ENCODE measurements around the gene HPGDS. TPM values are rescaled to one million over a fixed set of nuclear protein-coding genes. Genes with fewer than 3 reads are reported as not detected.

The HPGDS gene
- total and polyA plus RNA-seq, 2 experiments from 2014 or later = not detected

DNA sequence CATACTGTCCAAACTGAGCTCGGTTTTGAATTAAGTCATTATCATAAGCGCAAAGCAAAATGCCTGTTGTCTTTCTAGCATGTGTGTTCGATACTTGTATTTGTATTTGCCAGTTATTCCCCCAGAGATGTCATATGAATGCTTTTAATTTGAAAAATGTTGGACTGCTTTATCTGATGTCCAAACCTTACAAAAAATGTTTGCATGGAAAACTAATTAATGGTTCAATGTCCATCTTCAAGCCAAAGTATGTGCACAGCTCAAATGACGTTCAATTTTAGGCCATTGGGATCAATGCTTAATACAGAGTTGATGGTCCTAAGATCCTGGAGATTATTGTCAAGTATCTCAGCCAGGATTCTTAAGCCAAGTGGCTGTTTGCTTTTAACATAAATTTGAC lies 17.2 kb upstream of the HPGDS start (continued):
- TF ChIP-seq, protein P1, sequence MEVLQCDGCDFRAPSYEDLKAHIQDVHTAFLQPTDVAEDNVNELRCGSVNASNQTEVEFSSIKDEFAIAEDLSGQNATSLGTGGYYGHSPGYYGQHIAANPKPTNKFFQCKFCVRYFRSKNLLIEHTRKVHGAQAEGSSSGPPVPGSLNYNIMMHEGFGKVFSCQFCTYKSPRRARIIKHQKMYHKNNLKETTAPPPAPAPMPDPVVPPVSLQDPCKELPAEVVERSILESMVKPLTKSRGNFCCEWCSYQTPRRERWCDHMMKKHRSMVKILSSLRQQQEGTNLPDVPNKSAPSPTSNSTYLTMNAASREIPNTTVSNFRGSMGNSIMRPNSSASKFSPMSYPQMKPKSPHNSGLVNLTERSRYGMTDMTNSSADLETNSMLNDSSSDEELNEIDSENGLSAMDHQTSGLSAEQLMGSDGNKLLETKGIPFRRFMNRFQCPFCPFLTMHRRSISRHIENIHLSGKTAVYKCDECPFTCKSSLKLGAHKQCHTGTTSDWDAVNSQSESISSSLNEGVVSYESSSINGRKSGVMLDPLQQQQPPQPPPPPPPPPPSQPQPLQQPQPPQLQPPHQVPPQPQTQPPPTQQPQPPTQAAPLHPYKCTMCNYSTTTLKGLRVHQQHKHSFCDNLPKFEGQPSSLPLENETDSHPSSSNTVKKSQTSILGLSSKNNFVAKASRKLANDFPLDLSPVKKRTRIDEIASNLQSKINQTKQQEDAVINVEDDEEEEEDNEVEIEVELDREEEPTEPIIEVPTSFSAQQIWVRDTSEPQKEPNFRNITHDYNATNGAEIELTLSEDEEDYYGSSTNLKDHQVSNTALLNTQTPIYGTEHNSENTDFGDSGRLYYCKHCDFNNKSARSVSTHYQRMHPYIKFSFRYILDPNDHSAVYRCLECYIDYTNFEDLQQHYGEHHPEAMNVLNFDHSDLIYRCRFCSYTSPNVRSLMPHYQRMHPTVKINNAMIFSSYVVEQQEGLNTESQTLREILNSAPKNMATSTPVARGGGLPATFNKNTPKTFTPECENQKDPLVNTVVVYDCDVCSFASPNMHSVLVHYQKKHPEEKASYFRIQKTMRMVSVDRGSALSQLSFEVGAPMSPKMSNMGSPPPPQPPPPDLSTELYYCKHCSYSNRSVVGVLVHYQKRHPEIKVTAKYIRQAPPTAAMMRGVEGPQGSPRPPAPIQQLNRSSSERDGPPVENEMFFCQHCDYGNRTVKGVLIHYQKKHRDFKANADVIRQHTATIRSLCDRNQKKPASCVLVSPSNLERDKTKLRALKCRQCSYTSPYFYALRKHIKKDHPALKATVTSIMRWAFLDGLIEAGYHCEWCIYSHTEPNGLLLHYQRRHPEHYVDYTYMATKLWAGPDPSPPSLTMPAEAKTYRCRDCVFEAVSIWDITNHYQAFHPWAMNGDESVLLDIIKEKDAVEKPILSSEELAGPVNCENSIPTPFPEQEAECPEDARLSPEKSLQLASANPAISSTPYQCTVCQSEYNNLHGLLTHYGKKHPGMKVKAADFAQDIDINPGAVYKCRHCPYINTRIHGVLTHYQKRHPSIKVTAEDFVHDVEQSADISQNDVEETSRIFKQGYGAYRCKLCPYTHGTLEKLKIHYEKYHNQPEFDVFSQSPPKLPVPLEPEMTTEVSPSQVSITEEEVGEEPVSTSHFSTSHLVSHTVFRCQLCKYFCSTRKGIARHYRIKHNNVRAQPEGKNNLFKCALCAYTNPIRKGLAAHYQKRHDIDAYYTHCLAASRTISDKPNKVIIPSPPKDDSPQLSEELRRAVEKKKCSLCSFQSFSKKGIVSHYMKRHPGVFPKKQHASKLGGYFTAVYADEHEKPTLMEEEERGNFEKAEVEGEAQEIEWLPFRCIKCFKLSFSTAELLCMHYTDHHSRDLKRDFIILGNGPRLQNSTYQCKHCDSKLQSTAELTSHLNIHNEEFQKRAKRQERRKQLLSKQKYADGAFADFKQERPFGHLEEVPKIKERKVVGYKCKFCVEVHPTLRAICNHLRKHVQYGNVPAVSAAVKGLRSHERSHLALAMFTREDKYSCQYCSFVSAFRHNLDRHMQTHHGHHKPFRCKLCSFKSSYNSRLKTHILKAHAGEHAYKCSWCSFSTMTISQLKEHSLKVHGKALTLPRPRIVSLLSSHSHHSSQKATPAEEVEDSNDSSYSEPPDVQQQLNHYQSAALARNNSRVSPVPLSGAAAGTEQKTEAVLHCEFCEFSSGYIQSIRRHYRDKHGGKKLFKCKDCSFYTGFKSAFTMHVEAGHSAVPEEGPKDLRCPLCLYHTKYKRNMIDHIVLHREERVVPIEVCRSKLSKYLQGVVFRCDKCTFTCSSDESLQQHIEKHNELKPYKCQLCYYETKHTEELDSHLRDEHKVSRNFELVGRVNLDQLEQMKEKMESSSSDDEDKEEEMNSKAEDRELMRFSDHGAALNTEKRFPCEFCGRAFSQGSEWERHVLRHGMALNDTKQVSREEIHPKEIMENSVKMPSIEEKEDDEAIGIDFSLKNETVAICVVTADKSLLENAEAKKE (CRISPR knock-in tag; IDR thresholded peaks at IDR 0.05) = no peak
- TF ChIP-seq CREB1 (CRISPR knock-in tag; IDR thresholded peaks at IDR 0.05; ENCODE audit: low read depth) = no peak
- no peak for TF ChIP-seq EZH2 (IDR thresholded peaks at IDR 0.05; ENCODE audit: low read depth, unreplicated experiment)
- no peak for TF ChIP-seq POLR2AphosphoS5 (IDR thresholded peaks at IDR 0.05; ENCODE audit: low read depth)

DNA sequence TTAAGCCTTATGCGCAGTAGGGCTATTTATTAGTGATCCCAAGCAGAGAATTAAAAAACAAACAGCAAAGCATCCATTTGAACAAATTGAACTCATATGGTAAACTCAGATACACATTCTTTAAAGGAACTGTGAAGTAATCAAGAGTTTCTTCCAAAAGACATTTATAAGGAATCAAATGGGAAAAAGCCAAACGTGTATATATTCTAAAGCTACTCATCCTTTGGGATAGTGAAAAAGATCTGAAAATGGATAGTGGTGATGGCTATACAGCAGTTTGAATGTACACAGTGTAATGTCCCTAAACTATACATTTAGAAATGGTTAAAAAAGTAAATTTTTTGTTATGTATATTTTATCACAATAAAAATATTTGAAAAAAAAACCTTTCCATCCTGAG lies 16.6 kb upstream of the HPGDS start:
- no peak overlapping the region for H3K4me3 Mint-ChIP-seq
- H3K4me2 ChIP-seq = no peak overlapping the region
- H3K9me3 Mint-ChIP-seq = no peaks in the 10 kb centered on the region
- TF ChIP-seq POLR2AphosphoS5 (IDR thresholded peaks at IDR 0.05; ENCODE audit: low read depth) = no peak
- TF ChIP-seq, protein P1 (CRISPR knock-in tag; IDR thresholded peaks at IDR 0.05) = no peak
- TF ChIP-seq, protein P2, sequence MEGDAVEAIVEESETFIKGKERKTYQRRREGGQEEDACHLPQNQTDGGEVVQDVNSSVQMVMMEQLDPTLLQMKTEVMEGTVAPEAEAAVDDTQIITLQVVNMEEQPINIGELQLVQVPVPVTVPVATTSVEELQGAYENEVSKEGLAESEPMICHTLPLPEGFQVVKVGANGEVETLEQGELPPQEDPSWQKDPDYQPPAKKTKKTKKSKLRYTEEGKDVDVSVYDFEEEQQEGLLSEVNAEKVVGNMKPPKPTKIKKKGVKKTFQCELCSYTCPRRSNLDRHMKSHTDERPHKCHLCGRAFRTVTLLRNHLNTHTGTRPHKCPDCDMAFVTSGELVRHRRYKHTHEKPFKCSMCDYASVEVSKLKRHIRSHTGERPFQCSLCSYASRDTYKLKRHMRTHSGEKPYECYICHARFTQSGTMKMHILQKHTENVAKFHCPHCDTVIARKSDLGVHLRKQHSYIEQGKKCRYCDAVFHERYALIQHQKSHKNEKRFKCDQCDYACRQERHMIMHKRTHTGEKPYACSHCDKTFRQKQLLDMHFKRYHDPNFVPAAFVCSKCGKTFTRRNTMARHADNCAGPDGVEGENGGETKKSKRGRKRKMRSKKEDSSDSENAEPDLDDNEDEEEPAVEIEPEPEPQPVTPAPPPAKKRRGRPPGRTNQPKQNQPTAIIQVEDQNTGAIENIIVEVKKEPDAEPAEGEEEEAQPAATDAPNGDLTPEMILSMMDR (conservative IDR thresholded peaks at IDR 0.05; ENCODE audit: low read depth in 2 of 2) = no peak
- no peak for TF ChIP-seq STAT1 (IDR thresholded peaks at IDR 0.05; ENCODE audit: unreplicated experiment)

More for the DNA sequence above, 16.6 kb upstream of the HPGDS start:
- no peak for ATAC-seq
- Histone ChIP-seq H3K27ac (ENCODE audit: low read depth) (no peak overlapping the region), H3F3A (replicated peaks; ENCODE audit: low read depth) (no peaks in the 10 kb centered on the region), H3K4me1 (ENCODE audit: insufficient read depth) (no peaks in the 10 kb centered on the region), H2AFZ (no peak overlapping the region), H3K9me2 (ENCODE audit: insufficient read depth) (no peaks in the 10 kb centered on the region), H3K27me3 (ENCODE audit: insufficient read depth) (no peaks in the 10 kb centered on the region), H3K4me3 (no peak overlapping the region), H3K79me2 (replicated peaks; ENCODE audit: insufficient read depth) (no peaks in the 10 kb centered on the region), H3K36me3 (ENCODE audit: insufficient read depth) (no peaks in the 10 kb centered on the region), H4K20me1 (replicated peaks; ENCODE audit: insufficient read depth) (no peaks in the 10 kb centered on the region)
- Mint-ChIP-seq H3K4me1 (peaks cover 6% of the 10 kb centered on the region), H3K36me3 (ENCODE audit: low read depth) (no peaks in the 10 kb centered on the region), H3K27me3 (ENCODE audit: insufficient read depth, low read depth, poor library complexity) (no peaks in the 10 kb centered on the region), H3K27ac (no peak overlapping the region)
- no peak for DNase-seq (ENCODE audit: low spot score)

All from GM23338 (cell line).